ENCODE data around the gene TUBB2B.

GRCh38 chr6:3235486-3235885 lies 8.0 kb upstream of the TUBB2B start:
- TF ChIP-seq FOXP2 (optimal IDR thresholded peaks at IDR 0.05; ENCODE audit: borderline replicate concordance, extremely low read depth, extremely low read length, insufficient read depth) (no peak), TAF1 (IDR thresholded peaks at IDR 0.05; ENCODE audit: borderline replicate concordance, insufficient read depth, low read length) (no peak), POLR2AphosphoS5 (IDR thresholded peaks at IDR 0.05; ENCODE audit: low read depth, low read length) (no peak)
